HG03159 (cell line): ENCODE measurements around the gene SPCS1.

ENCODE experiments used
- ATAC-seq: cut with Tn5 transposase; IDR thresholded peaks from one replicate; pipeline ENCODE4 v1.9.1; 2021; ENCODE audit warnings: mild to moderate bottlenecking, moderate library complexity; ENCODE audit not compliant: unreplicated experiment

The SPCS1 gene

GRCh38 chr3:52694528-52695189, 11.2 kb upstream of the SPCS1 start:
- no peak for ATAC-seq

- no peak for ATAC-seq
These were observed 9.9 kb upstream of the SPCS1 start for GRCh38 chr3:52695798-52696671.

- ATAC-seq: no peak
These were observed 8.9 kb upstream of the SPCS1 start for GRCh38 chr3:52696830-52697631.

GRCh38 chr3:52697632-52697965, 8.3 kb upstream of the SPCS1 start:
- no peak for ATAC-seq

GRCh38 chr3:52703341-52703740, 2.6 kb upstream of the SPCS1 start:
- no peak for ATAC-seq

GRCh38 chr3:52704611-52705437, 1.1 kb upstream of the SPCS1 start:
- ATAC-seq: peak; percentile 5

GRCh38 chr3:52705438-52705687, 543 bp upstream of the SPCS1 start:
- no peak for ATAC-seq

- no peak for ATAC-seq
These were observed 1.7 kb downstream of the SPCS1 start for GRCh38 chr3:52707585-52707984.

GRCh38 chr3:52710512-52710911, 4.6 kb downstream of the SPCS1 start:
- ATAC-seq: no peak

GRCh38 chr3:52712291-52713212, 6.6 kb downstream of the SPCS1 start:
- ATAC-seq: no peak

GRCh38 chr3:52714335-52715302, 8.7 kb downstream of the SPCS1 start:
- no peak for ATAC-seq

GRCh38 chr3:52715714-52716305, 9.9 kb downstream of the SPCS1 start:
- no peak for ATAC-seq

GRCh38 chr3:52719618-52720017, 13.7 kb downstream of the SPCS1 start:
- no peak for ATAC-seq

- no peak for ATAC-seq
These were observed 15.3 kb downstream of the SPCS1 start for GRCh38 chr3:52721002-52721729.

GRCh38 chr3:52721730-52722008, 15.8 kb downstream of the SPCS1 start:
- no peak for ATAC-seq

- no peak for ATAC-seq
These were observed 16.6 kb downstream of the SPCS1 start for GRCh38 chr3:52722491-52722890.

- no peak for ATAC-seq
These were observed 18.0 kb downstream of the SPCS1 start for GRCh38 chr3:52723935-52724334.

GRCh38 chr3:52724511-52724910, 18.6 kb downstream of the SPCS1 start:
- no peak for ATAC-seq
